HG02571 (cell line): ENCODE measurements around the gene ADCYAP1R1.

Experiments
- ATAC-seq: cut with Tn5 transposase; IDR thresholded peaks from one replicate; pipeline ENCODE4 v1.9.1; 2021; ENCODE audit warnings: mild to moderate bottlenecking, moderate library complexity; ENCODE audit not compliant: unreplicated experiment

The ADCYAP1R1 gene

DNA sequence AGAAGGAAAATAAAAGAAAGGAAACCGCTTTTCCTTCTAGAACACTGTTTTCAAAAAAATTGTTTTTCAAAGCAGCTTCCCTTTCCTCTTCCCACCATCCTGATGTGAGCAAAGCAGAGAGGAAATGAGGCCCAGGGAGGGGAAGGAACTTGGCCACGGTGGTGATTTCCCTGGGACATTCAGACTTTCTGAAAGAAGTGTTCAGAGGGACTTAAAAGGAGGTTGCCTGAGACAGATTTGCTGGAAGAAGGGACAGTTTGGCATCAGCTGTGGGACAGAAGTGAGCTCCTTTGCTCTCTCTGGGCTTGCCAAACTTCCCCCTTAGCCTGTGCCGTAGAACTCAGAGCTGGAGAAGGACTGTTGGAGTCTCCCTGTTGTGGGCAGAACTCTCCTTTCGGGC, 30.3 kb downstream of the ADCYAP1R1 start:
- no peak for ATAC-seq

DNA sequence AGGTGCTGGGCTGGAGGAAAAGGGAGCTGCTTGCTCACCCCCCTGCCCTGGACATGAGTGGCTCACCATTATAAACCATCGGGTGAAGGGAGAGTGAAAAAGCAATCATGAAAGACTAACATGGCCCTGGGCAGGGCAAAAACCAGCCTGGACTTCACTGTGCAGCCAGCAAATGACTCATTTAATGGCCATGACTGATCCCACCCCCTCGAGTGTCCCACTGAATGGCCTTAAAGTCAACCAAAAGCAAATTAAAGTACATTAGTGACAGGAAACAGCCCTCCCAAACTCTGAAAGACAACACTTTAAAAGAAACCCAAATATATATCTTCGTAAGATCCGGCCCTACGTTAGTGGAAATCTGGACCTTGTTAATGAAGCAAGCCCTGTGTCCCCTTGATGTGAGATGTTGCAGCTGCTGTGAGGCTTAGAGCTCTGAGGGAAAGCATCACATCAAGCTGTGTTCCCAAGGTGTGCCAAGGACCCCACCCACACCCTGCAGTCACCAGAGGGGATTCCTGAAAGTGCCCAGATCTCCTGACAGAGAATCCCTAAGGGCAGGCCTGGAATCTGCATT, 31.2 kb downstream of the ADCYAP1R1 start:
- ATAC-seq, result no peak

GRCh38 chr7:31084226-31084625, 32.1 kb downstream of the ADCYAP1R1 start:
- ATAC-seq, result no peak

DNA sequence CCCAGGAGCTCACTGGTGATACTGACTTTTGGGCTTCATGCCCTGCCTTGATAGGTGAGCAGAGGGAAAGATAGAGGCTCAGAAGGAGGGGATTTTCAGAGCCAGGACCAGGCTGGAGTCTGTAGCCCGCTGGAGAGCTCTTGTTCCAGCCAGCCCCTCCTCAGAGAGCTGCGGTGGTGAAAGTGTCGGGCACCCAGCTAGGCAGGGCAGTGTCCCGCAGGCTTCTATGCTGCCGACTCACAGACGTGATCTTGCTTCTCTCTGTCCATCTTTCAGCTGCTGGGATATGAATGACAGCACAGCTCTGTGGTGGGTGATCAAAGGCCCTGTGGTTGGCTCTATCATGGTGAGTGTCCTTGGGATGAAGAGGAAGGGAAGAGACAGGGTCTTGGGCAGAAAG, 35.2 kb downstream of the ADCYAP1R1 start:
- ATAC-seq, result no peak

- ATAC-seq, result no peak
Measured at GRCh38 chr7:31091924-31092434, 39.9 kb downstream of the ADCYAP1R1 start.

DNA sequence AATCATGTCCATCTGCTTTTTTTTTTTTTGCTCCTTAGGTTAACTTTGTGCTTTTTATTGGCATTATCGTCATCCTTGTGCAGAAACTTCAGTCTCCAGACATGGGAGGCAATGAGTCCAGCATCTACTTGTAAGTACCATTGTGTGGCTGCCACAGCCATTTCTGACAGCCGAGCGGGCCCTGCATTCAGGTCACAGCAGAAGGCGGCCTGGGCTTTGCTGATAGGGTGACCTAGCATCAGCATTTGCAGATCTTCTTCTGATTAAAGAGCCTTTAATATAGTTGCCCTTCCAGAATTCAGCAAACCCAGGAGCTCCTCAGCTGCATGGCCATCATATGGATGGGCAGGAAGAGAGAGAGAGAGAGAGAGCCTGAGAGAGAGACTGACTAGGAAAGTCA, 40.5 kb downstream of the ADCYAP1R1 start:
- no peak for ATAC-seq

DNA sequence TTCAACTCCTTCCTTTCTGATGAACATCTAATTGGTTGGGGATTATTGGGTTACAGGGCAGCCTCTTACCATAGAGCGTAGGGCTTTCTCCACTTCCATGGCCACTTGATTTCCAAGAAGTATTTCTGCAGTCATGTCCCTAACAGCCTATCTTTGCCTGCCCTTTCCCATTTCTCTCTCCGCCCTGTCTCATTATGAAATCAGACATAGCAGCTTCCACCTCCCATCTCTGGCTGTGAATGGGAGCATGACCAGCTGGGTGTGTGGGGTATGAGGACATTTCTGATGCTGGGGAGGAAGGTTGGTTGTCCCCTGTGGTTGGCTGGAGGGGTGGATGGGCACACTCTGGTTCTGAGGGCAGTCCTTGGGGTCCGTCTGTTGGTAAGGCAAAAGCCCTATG, 41.2 kb downstream of the ADCYAP1R1 start:
- no peak for ATAC-seq

- ATAC-seq, result no peak
Measured at GRCh38 chr7:31094271-31094670, 42.2 kb downstream of the ADCYAP1R1 start.

DNA sequence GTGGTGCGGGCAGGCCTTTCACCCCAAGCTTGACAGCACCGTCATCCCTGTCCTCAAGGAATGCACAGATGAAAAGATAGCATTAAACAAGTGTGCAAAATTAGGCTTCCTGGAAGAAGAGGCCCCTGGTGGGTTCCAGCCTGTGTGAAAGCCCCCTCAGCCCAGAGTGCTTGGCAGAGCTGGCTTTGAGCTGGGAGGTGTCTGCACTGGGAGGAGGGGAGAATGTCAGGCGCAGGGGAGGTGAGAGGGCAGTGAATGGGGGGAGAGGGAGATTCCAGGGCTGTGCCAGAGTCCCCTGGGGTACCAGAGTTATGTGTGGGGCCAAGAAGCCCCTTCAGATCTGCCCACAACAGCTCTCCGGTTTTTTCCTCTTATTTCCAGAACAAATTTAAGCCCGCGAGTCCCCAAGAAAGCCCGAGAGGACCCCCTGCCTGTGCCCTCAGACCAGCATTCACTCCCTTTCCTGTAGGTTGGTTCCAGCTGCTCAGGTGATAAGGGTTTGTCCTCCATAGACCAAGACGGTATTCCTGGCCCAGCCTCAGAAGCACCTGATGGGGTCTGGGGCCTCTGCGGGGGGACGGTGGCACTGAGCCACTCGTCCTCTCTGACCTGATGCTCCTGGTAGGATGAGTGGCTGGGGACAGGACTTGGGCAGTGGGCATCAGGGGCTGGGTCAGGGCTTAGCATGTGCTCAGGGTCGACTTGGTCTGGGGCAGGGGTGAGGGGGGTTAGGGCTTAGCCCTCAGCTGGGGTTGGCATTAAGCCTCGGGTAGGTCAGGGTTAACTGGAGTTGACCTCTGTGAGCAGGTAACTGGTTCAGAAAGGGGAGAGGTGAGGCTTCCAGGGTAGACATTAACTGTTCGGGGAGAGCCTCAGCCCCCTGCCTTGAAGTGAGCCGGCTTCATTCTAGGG, 43.4 kb downstream of the ADCYAP1R1 start:
- ATAC-seq, result no peak

- ATAC-seq, result no peak
Measured at GRCh38 chr7:31096198-31096876, 44.2 kb downstream of the ADCYAP1R1 start.

GRCh38 chr7:31096877-31097258, 44.8 kb downstream of the ADCYAP1R1 start:
- no peak for ATAC-seq

- ATAC-seq, result no peak
Measured at GRCh38 chr7:31098642-31099360, 46.7 kb downstream of the ADCYAP1R1 start.

DNA sequence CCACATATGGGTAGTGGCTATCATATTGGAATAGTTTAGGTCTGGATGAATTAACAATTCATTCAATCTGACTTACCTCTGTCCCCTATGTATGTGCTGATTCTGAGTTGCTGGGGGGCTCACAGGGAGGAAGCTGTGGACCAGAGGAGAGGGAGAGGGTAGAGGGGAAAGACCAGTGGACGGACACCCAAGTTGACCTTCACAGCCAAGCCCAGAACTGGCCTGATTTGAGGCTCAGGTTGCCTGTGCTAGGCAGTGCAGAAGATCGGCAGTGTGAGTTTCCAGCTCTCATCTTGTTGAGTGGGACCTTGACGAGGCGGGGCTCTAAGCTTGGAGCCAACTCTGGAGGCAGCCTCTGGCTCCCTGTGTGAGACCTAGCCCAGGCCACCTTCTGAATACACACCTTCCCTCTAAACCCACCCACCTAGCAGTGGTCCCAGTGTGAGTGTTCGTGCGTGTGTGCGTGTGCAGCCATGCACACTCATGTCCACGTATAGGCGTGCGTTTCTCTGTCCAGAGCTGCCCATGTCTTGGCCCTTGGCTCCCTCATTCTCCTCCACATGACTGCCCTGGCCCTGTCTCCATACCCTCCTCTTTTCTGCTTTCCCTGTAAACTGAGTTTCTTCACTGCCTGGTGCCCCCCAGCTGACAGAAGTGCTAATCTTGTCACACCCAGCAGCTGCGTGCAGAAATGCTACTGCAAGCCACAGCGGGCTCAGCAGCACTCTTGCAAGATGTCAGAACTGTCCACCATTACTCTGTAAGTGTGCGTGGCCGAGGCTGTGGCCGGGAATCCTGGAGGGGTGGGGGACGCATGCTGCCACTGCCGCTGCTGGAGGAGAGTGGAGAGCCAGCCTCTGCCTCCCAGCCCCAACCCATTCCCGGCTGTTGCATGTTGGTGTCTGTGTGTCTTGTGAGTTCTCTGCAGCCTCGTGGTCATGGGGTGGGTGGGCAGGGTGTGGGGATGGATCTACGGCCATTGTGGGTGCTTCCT, 47.6 kb downstream of the ADCYAP1R1 start:
- no peak for ATAC-seq

GRCh38 chr7:31100445-31100844, 48.3 kb downstream of the ADCYAP1R1 start:
- no peak for ATAC-seq

- no peak for ATAC-seq
Measured at GRCh38 chr7:31100871-31101270, 48.8 kb downstream of the ADCYAP1R1 start.

GRCh38 chr7:31101544-31101943, 49.4 kb downstream of the ADCYAP1R1 start:
- no peak for ATAC-seq

GRCh38 chr7:31102151-31102972, 50.3 kb downstream of the ADCYAP1R1 start:
- ATAC-seq, result no peak

GRCh38 chr7:31102973-31103850, 51.1 kb downstream of the ADCYAP1R1 start:
- ATAC-seq, result no peak
